ACC112 (cell line): Measurements from ENCODE around the gene DNA2.

ENCODE experiments used
- H2AFZ ChIP-seq: fragments of 200-600 bp; sonication (generic); one replicate; pipeline ENCODE4 v1.6.0; 2017; ENCODE audit warnings: antibody characterized with exemption, low read length; ENCODE audit not compliant: unreplicated experiment
- H3K27ac ChIP-seq: fragments of 200-600 bp; sonication (generic); 2 replicates; pipeline ENCODE4 v1.5.1; 2014; ENCODE audit warnings: low read depth, mild to moderate bottlenecking, antibody characterized with exemption, low read length, moderate library complexity
- H3K27me3 ChIP-seq: fragments of 200-600 bp; sonication (generic); 2 replicates; pipeline ENCODE4 v1.6.1; 2014; ENCODE audit warnings: mild to moderate bottlenecking, antibody characterized with exemption, low read length, moderate library complexity, mixed read lengths; ENCODE audit not compliant: insufficient read depth
- H3K36me3 ChIP-seq: fragments of 200-600 bp; sonication (generic); 2 replicates; pipeline ENCODE4 v1.6.1; 2016; ENCODE audit warnings: mild to moderate bottlenecking, antibody characterized with exemption, low read length, moderate library complexity, mixed read lengths; ENCODE audit not compliant: insufficient read depth
- H3K4me1 ChIP-seq: fragments of 200-600 bp; sonication (generic); one replicate; pipeline ENCODE4 v1.6.1; 2016; ENCODE audit warnings: low read length, mixed read lengths; ENCODE audit not compliant: insufficient read depth, unreplicated experiment, control insufficient read depth
- H3K4me3 ChIP-seq: fragments of 200-600 bp; sonication (generic); 2 replicates; pipeline ENCODE4 v1.5.1; 2014; ENCODE audit warnings: mild to moderate bottlenecking, low read depth, low read length
- H3K79me2 ChIP-seq: fragments of 200-600 bp; sonication (generic); one replicate; pipeline ENCODE4 v1.6.0; 2016; ENCODE audit warnings: low read length; ENCODE audit not compliant: control insufficient read depth, unreplicated experiment, insufficient read depth

Gene DNA2

GRCh38 chr10:68364101-68364886, 107.5 kb downstream of the DNA2 start:
- no peaks in the 10 kb centered on the region for H3K27me3 ChIP-seq
- H3K4me1 ChIP-seq = no peaks in the 10 kb centered on the region
- 0 out of 2 replicates have a peak, but pooled peaks cover 4% of the 10 kb centered on the region for H3K36me3 ChIP-seq
- no peak overlapping the region for H3K27ac ChIP-seq
- H3K4me3 ChIP-seq = no peak overlapping the region
- H2AFZ ChIP-seq = no peak overlapping the region
- H3K79me2 ChIP-seq = no peaks in the 10 kb centered on the region
